ENCODE results near the gene RRAGD.

DNA sequence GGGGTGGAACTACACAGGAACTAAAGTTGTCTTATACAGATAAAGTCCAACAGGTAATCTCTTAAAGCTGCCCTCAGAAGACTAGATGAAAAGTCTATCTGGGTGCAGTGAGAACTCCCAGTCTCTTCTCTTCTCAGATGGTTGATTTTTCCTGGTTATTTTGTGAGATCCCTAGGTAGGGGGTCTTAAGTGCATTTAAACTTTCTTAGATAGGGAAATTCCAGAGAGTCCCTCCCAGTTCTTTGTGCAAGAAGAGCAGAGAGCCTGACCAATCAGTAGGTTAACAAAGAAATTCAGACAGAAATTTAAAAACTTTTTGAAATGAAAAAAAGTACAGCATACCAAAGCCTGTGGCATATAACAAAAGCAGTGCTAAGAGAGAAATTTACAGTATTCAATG, 95.0 kb downstream of the RRAGD start:
- no peak for TF ChIP-seq POLR2AphosphoS5 (IDR thresholded peaks at IDR 0.05; ENCODE audit: insufficient read depth in 1 of 2, low read depth in 1 of 2)
- TF ChIP-seq, protein P1, sequence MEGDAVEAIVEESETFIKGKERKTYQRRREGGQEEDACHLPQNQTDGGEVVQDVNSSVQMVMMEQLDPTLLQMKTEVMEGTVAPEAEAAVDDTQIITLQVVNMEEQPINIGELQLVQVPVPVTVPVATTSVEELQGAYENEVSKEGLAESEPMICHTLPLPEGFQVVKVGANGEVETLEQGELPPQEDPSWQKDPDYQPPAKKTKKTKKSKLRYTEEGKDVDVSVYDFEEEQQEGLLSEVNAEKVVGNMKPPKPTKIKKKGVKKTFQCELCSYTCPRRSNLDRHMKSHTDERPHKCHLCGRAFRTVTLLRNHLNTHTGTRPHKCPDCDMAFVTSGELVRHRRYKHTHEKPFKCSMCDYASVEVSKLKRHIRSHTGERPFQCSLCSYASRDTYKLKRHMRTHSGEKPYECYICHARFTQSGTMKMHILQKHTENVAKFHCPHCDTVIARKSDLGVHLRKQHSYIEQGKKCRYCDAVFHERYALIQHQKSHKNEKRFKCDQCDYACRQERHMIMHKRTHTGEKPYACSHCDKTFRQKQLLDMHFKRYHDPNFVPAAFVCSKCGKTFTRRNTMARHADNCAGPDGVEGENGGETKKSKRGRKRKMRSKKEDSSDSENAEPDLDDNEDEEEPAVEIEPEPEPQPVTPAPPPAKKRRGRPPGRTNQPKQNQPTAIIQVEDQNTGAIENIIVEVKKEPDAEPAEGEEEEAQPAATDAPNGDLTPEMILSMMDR (IDR thresholded peaks at IDR 0.05): no peak
- TF ChIP-seq POLR2A (IDR thresholded peaks at IDR 0.05): no peak

Data from vagina (tissue), 2 donors.